HCT116 (cell line): ENCODE measurements around the gene NPIPB2. TPM values are rescaled to one million over a fixed set of nuclear protein-coding genes. Genes with fewer than 3 reads are reported as not detected.

ENCODE experiments used
- ATAC-seq: fragments of 200-7000 bp; cut with Tn5 transposase; 2 replicates; pipeline ENCODE4 v1.9.1; 2020; ENCODE audit warnings: mild to moderate bottlenecking, moderate library complexity
- BruUV-seq: library from RNA; stranded (reverse); fragments of 400-500 nt; replicated peaks from 2 replicates; lab custom pipeline; 2021; lab: Mats Ljungman, UMichigan
- CTCF ChIA-PET: fragments of 300-600 bp; sonication (Branson Sonifier 250); formaldehyde crosslinking; loops from one replicate; lab custom pipeline; 2021; ENCODE audit warnings: antibody characterized with exemption; lab: Charles Lee
- POLR2A ChIA-PET: fragments of 300-600, 350-600 bp; sonication (Branson Sonifier 250); formaldehyde crosslinking; loops from one replicate; lab custom pipeline; 2021; ENCODE audit warnings: antibody characterized with exemption; lab: Charles Lee
- RAD21 ChIA-PET, 2 experiments: fragments of 300-600 bp; sonication (Branson Sonifier 250); formaldehyde crosslinking; loops; one replicate each; lab custom pipeline; 2023; ENCODE audit warnings: low total read pairs in 2 of 2; ENCODE audit not compliant: uncharacterized antibody in 2 of 2, unreplicated experiment in 2 of 2, low non-redundant PET in 1 of 2; lab: Charles Lee
- DNase-seq: peaks from one replicate; pipeline ENCODE4 v3.0.0-alpha.2; 2010; ENCODE audit warnings: low read depth, low spot score
- H2AFZ ChIP-seq: fragments of 200-600 bp; shearing (Covaris generic), sonication (generic); 2 replicates; pipeline ENCODE4 v1.6.1; 2017; ENCODE audit warnings: low read depth, mixed run types, mixed read lengths, antibody characterized with exemption, low read length; ENCODE audit not compliant: poor library complexity, severe bottlenecking
- H3K27ac ChIP-seq: 2 replicates; pipeline ENCODE4 v1.5.1; 2012; ENCODE audit warnings: low read depth, low read length
- H3K27me3 ChIP-seq: fragments of 200-600 bp; sonication (generic); 2 replicates; pipeline ENCODE4 v1.6.1; 2016; ENCODE audit warnings: mixed run types, low read length, mixed read lengths; ENCODE audit not compliant: insufficient read depth
- H3K36me3 ChIP-seq, 2 experiments: fragments of 200-500 bp in 1 of 2; fragments of 200-600 bp in 1 of 2; sonication (Bioruptor generic) in 1 of 2; sonication (generic) in 1 of 2; 2 replicates each; pipeline versions ENCODE4 v1.5.1 to v1.6.1; 2014 to 2016; ENCODE audit warnings: low read length in 2 of 2, inconsistent platforms in 1 of 2, mixed read lengths in 1 of 2, mixed run types in 1 of 2; ENCODE audit not compliant: insufficient read depth in 2 of 2, control insufficient read depth in 1 of 2
- H3K4me1 ChIP-seq, 2 experiments: fragments of 200-600 bp in 1 of 2; sonication (generic) in 1 of 2; 2 replicates each; pipeline versions ENCODE4 v1.5.1 to v1.6.1; 2012 to 2017; ENCODE audit warnings: low read length in 2 of 2, inconsistent platforms in 1 of 2, mild to moderate bottlenecking in 1 of 2, mixed read lengths in 1 of 2, mixed run types in 1 of 2, moderate library complexity in 1 of 2; ENCODE audit not compliant: insufficient read depth in 2 of 2, control insufficient read depth in 1 of 2
- H3K4me2 ChIP-seq: fragments of 200-600 bp; sonication (generic); 2 replicates; pipeline ENCODE4 v1.6.1; 2017; ENCODE audit warnings: mixed run types, low read length, mixed read lengths
- H3K4me3 ChIP-seq, 2 experiments: fragments of 200-600 bp in 1 of 2; sonication (generic) in 1 of 2; replicated peaks in 1 of 2; 2 replicates each; pipeline ENCODE4 v1.5.1; 2011 to 2016; ENCODE audit warnings: low read length in 2 of 2, control low read depth in 1 of 2, low read depth in 1 of 2, mild to moderate bottlenecking in 1 of 2, mixed read lengths in 1 of 2, mixed run types in 1 of 2
- H3K79me2 ChIP-seq: fragments of 200-600 bp; sonication (generic); 2 replicates; pipeline ENCODE4 v1.6.1; 2017; ENCODE audit warnings: mild to moderate bottlenecking, mixed run types, low read length, moderate library complexity, mixed read lengths; ENCODE audit not compliant: insufficient read depth
- H3K9ac ChIP-seq: fragments of 200-600 bp; sonication (generic); 2 replicates; pipeline ENCODE4 v1.6.1; 2016; ENCODE audit warnings: low read length, mixed read lengths
- H3K9me2 ChIP-seq: fragments of 200-600 bp; sonication (generic), shearing (Covaris generic); 2 replicates; pipeline ENCODE4 v1.6.1; 2017; ENCODE audit warnings: mixed run types, mild to moderate bottlenecking, moderate library complexity; ENCODE audit not compliant: insufficient read depth
- H3K9me3 ChIP-seq, 2 experiments: fragments of 200-500 bp in 1 of 2; fragments of 200-600 bp in 1 of 2; sonication (Bioruptor generic) in 1 of 2; sonication (generic) in 1 of 2; 2 replicates each; pipeline ENCODE4 v1.6.1; 2014 to 2017; ENCODE audit warnings: low read length in 2 of 2, mixed read lengths in 2 of 2, inconsistent platforms in 1 of 2, low read depth in 1 of 2, mild to moderate bottlenecking in 1 of 2, mixed run types in 1 of 2, moderate library complexity in 1 of 2; ENCODE audit not compliant: control insufficient read depth in 1 of 2, insufficient read depth in 1 of 2
- H4K20me1 ChIP-seq: fragments of 200-600 bp; sonication (generic), shearing (Covaris generic); 2 replicates; pipeline ENCODE4 v1.6.1; 2017; ENCODE audit warnings: mixed run types, mild to moderate bottlenecking, moderate library complexity; ENCODE audit not compliant: insufficient read depth
- CBX3 ChIP-seq: IDR thresholded peaks from 2 replicates; pipeline ENCODE4 v1.6.1; 2012; ENCODE audit warnings: low read depth
- CEBPB ChIP-seq: IDR thresholded peaks from 2 replicates; pipeline ENCODE4 v1.6.1; 2012; ENCODE audit warnings: low read depth
- EGR1 ChIP-seq: IDR thresholded peaks from 2 replicates; pipeline ENCODE4 v1.6.1; 2012; ENCODE audit warnings: low read depth
- EZH2phosphoT487 ChIP-seq: fragments of 200-600 bp; IDR thresholded peaks from 2 replicates; pipeline ENCODE4 v1.6.1; 2018; ENCODE audit warnings: antibody characterized with exemption, borderline replicate concordance
- FOSL1 ChIP-seq: IDR thresholded peaks from 2 replicates; pipeline ENCODE4 v1.6.1; 2012; ENCODE audit warnings: low read depth
- JUND ChIP-seq: IDR thresholded peaks from 2 replicates; pipeline ENCODE4 v1.6.1; 2012
- POLR2A ChIP-seq: IDR thresholded peaks from 2 replicates; pipeline ENCODE4 v1.7.0; 2011; ENCODE audit warnings: borderline replicate concordance; ENCODE audit not compliant: insufficient read depth, insufficient read length; ENCODE audit errors: extremely low read depth
- POLR2AphosphoS5 ChIP-seq: IDR thresholded peaks from 2 replicates; pipeline ENCODE4 v1.6.1; 2011; ENCODE audit warnings: mild to moderate bottlenecking, low read depth, low read length, moderate library complexity
- RAD21 ChIP-seq: IDR thresholded peaks from 2 replicates; pipeline ENCODE4 v1.6.1; 2012; ENCODE audit warnings: low read depth, mild to moderate bottlenecking
- REST ChIP-seq: IDR thresholded peaks from 2 replicates; pipeline ENCODE4 v1.6.1; 2012; ENCODE audit warnings: low read depth
- SIN3A ChIP-seq: IDR thresholded peaks from 2 replicates; pipeline ENCODE4 v1.6.1; 2012; ENCODE audit warnings: low read depth
- SP1 ChIP-seq: IDR thresholded peaks from 2 replicates; pipeline ENCODE4 v1.6.1; 2012; ENCODE audit warnings: low read depth
- SRF ChIP-seq: IDR thresholded peaks from 2 replicates; pipeline ENCODE4 v1.6.1; 2012; ENCODE audit warnings: low read depth
- TCF7L2 ChIP-seq: IDR thresholded peaks from 2 replicates; pipeline ENCODE4 v1.7.0; 2011; ENCODE audit warnings: borderline replicate concordance, inconsistent platforms; ENCODE audit not compliant: insufficient read depth, insufficient read length; ENCODE audit errors: extremely low read depth
- intact Hi-C: fragments of 100-400 bp; cut with micrococcal nuclease; formaldehyde crosslinking; loops from 2 replicates; pipeline ENCODE4 v1.10.0; 2022
- total RNA-seq: library from RNA; stranded (reverse); gene quantifications from one replicate; pipeline ENCODE4 v1.2.1, GENCODE V29; 2021; ENCODE audit not compliant: unreplicated experiment

Gene NPIPB2
- total RNA-seq, 1 experiment from 2014 or later, result 10.7 TPM

DNA sequence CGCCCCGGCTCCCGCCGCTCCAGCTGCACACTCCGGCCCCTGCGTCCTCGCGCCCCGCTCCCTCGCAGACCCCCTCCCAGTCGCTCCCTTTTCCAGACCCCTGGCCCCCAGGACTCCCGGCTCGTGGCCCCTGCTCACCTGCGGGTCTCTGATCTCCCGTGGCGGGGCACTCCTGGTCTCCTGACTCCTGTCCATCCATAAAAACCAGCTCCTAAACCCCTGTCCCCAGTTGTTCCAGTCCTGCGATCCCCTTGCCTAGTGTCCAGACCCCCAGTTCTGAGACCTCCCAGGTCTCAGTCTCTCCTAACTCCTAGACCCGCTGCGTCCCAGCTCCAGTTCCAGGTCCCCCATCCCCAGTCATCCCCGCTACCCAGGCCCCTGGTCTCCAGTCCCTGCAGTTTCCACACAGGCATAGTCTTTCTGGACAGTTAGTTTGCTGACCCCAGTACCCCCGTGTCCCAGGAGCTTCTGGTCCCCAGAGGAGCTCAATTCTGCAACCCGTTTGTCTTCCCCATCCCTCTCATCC is 35.1 kb upstream of the NPIPB2 start:
- ATAC-seq, result no peak
- no TSS peak for BruUV-seq
- 0 out of 2 replicates have a peak, but pooled peaks have one; percentile 4 for TF ChIP-seq SIN3A
- no peak for TF ChIP-seq CBX3
- TF ChIP-seq, all 23 proteins: peak for 1
- ChIA-PET CTCF (interaction anchor here (1.5 kb wide), 1 partner anchor 91 kb away, joined by 10 read pairs; no protein-coding TSS in a partner anchor), POLR2A (interaction anchor here (0.7 to 1.3 kb wide), 4 partner anchors 14 to 92 kb away, joined by 3 to 4 read pairs (median 3); no protein-coding TSS in a partner anchor), RAD21 (no interaction called here)
- H2AFZ ChIP-seq, result no peak overlapping the region
- H3K9ac ChIP-seq, result peak overlapping the region; percentile 78
- no peaks in the 10 kb centered on the region for H3K27me3 ChIP-seq
- no peaks in the 10 kb centered on the region for H3K9me2 ChIP-seq
- DNase-seq, result no peak
- peaks cover 0 to 4% of the 10 kb centered on the region in 2 experiments; a peak in 1 of 4 replicates for H3K36me3 ChIP-seq
- H3K4me3 ChIP-seq, result peak overlapping the region; percentile 94 to 97
- H3K9me3 ChIP-seq, result no peaks in the 10 kb centered on the region
- peaks cover 9% of the 10 kb centered on the region; the same call in 1 of the 2 replicates for H3K79me2 ChIP-seq
- intact Hi-C loops, result loop anchor here (5.0 kb wide), 1 partner anchor 60 kb away; the partner anchor contains the start of gene GSPT1
- H4K20me1 ChIP-seq, result no peaks in the 10 kb centered on the region
- H3K4me1 ChIP-seq, result peaks cover 2 to 19% of the 10 kb centered on the region in 2 experiments; a peak in 3 of 4 replicates
- peak overlapping the region; percentile 39; the same call in 1 of the 2 replicates for H3K27ac ChIP-seq
- peak overlapping the region; percentile 90 for H3K4me2 ChIP-seq

- no peaks in the 10 kb centered on the region for H3K9me3 ChIP-seq
- H2AFZ ChIP-seq, result no peak overlapping the region
- no TSS peak for BruUV-seq
- POLR2A ChIA-PET, result no interaction called here
- no peak for ATAC-seq
- intact Hi-C loops, result loop anchor here (5.0 kb wide), 1 partner anchor 94 kb away; no protein-coding TSS in a partner anchor
- H3K4me2 ChIP-seq, result no peak overlapping the region
- H3K36me3 ChIP-seq, result peaks cover 0 to 4% of the 10 kb centered on the region in 2 experiments; a peak in 1 of 4 replicates
- TF ChIP-seq RAD21 (no peak), FOSL1 (no peak), REST (no peak), SIN3A (no peak), EZH2phosphoT487 (no peak), SRF (no peak), JUND (no peak), POLR2A (no peak), EGR1 (no peak), POLR2AphosphoS5 (no peak), TCF7L2 (no peak), SP1 (no peak), CEBPB (no peak)
- H3K79me2 ChIP-seq, result peaks cover 9% of the 10 kb centered on the region; the same call in 1 of the 2 replicates
- CTCF ChIA-PET, result interaction anchor here (1.5 to 1.7 kb wide), 2 partner anchors 57 to 95 kb away, joined by 3 to 7 read pairs; partner anchors contain the start of gene GSPT1
- DNase-seq, result no peak
- H4K20me1 ChIP-seq, result no peaks in the 10 kb centered on the region
- no peak overlapping the region for H3K4me3 ChIP-seq
- RAD21 ChIA-PET, result no interaction called here
- H3K27ac ChIP-seq, result no peak overlapping the region
- no peaks in the 10 kb centered on the region for H3K27me3 ChIP-seq
- H3K4me1 ChIP-seq, result peaks cover 2 to 19% of the 10 kb centered on the region in 2 experiments; a peak in 3 of 4 replicates
- no peaks in the 10 kb centered on the region for H3K9me2 ChIP-seq
- H3K9ac ChIP-seq, result no peak overlapping the region
These were observed 31.2 kb upstream of the NPIPB2 start for GRCh38 chr16:11973070-11973469.
